SK-N-SH (cell line): ENCODE measurements around the gene JAZF1. TPM values are rescaled to one million over a fixed set of nuclear protein-coding genes. Genes with fewer than 3 reads are reported as not detected.

Experiments used
- CTCF ChIA-PET: fragments of 300-600, 350-600 bp; formaldehyde crosslinking; extraction: SDS; loops from one replicate; lab custom pipeline; 2021; lab: Yijun Ruan, JAX
- POLR2A ChIA-PET: fragments of 350-600 bp; sonication (Branson Sonifier 250); formaldehyde crosslinking; extraction: SDS; loops from one replicate; lab custom pipeline; 2020; ENCODE audit warnings: antibody characterized with exemption, inconsistent platforms; lab: Yijun Ruan, JAX
- DNase-seq: peaks from one replicate; pipeline ENCODE4 v3.0.0; 2012
- H2AFZ ChIP-seq: fragments of 200-600 bp; sonication (generic); 2 replicates; pipeline ENCODE4 v1.8.1; 2016; ENCODE audit warnings: antibody characterized with exemption, mild to moderate bottlenecking, low read depth
- H3F3A ChIP-seq: fragments of 200-600 bp; sonication (generic); replicated peaks from 2 replicates; pipeline ENCODE3; 2016; ENCODE audit warnings: antibody characterized with exemption, mild to moderate bottlenecking; ENCODE audit not compliant: insufficient read depth
- H3K27ac ChIP-seq, 2 experiments: fragments of 200-500 bp in 1 of 2; fragments of 200-600 bp in 1 of 2; sonication (Bioruptor generic) in 1 of 2; sonication (generic), shearing (Covaris generic) in 1 of 2; 2 replicates each; pipeline versions ENCODE4 v1.5.1 to v1.6.1; 2014 to 2016; ENCODE audit warnings: low read depth in 2 of 2, inconsistent platforms in 1 of 2, low read length in 1 of 2, mild to moderate bottlenecking in 1 of 2, mixed read lengths in 1 of 2
- H3K27me3 ChIP-seq: fragments of 200-600 bp; sonication (generic), shearing (Covaris generic); 2 replicates; pipeline ENCODE4 v1.6.1; 2016; ENCODE audit warnings: mixed run types; ENCODE audit not compliant: insufficient read depth
- H3K36me3 ChIP-seq, 2 experiments: fragments of 200-500 bp in 1 of 2; fragments of 200-600 bp in 1 of 2; sonication (Bioruptor generic) in 1 of 2; sonication (generic) in 1 of 2; replicated peaks in 1 of 2; 2 replicates each; pipeline versions ENCODE3 to v1.5.1; 2014 to 2016; ENCODE audit warnings: low read length in 1 of 2, mild to moderate bottlenecking in 1 of 2; ENCODE audit not compliant: insufficient read depth in 2 of 2, control insufficient read depth in 1 of 2
- H3K4me1 ChIP-seq, 2 experiments: fragments of 200-500 bp in 1 of 2; fragments of 200-600 bp in 1 of 2; sonication (Bioruptor generic) in 1 of 2; sonication (generic), shearing (Covaris generic) in 1 of 2; 2 replicates each; pipeline versions ENCODE4 v1.5.1 to v1.6.1; 2014 to 2016; ENCODE audit warnings: low read depth in 1 of 2, low read length in 1 of 2, mixed run types in 1 of 2; ENCODE audit not compliant: insufficient read depth in 2 of 2, control insufficient read depth in 1 of 2
- H3K4me2 ChIP-seq: fragments of 200-600 bp; sonication (generic), shearing (Covaris generic); 2 replicates; pipeline ENCODE4 v1.6.1; 2017; ENCODE audit warnings: mixed run types
- H3K4me3 ChIP-seq, 2 experiments: fragments of 200-500 bp in 1 of 2; fragments of 200-600 bp in 1 of 2; sonication (Bioruptor generic) in 1 of 2; sonication (generic), shearing (Covaris generic) in 1 of 2; 2 replicates each; pipeline versions ENCODE4 v1.5.1 to v1.8.1; 2014 to 2016; ENCODE audit warnings: low read depth in 2 of 2, inconsistent platforms in 1 of 2, low read length in 1 of 2, mild to moderate bottlenecking in 1 of 2, mixed read lengths in 1 of 2, moderate library complexity in 1 of 2
- H3K79me2 ChIP-seq: fragments of 200-600 bp; sonication (generic); 2 replicates; pipeline ENCODE4 v1.8.1; 2017; ENCODE audit warnings: mild to moderate bottlenecking; ENCODE audit not compliant: insufficient read depth
- H3K9ac ChIP-seq: fragments of 200-600 bp; sonication (generic); 2 replicates; pipeline ENCODE4 v1.6.1; 2017; ENCODE audit warnings: mixed run types
- H3K9me2 ChIP-seq: fragments of 200-600 bp; sonication (generic); 2 replicates; pipeline ENCODE4 v1.6.1; 2017; ENCODE audit warnings: mixed run types
- H3K9me3 ChIP-seq: fragments of 200-600 bp; sonication (generic); 2 replicates; pipeline ENCODE4 v1.6.1; 2017; ENCODE audit warnings: mixed run types, mild to moderate bottlenecking, moderate library complexity
- H4K20me1 ChIP-seq: fragments of 200-600 bp; sonication (generic); 2 replicates; pipeline ENCODE4 v1.6.1; 2017; ENCODE audit warnings: mild to moderate bottlenecking, mixed run types; ENCODE audit not compliant: insufficient read depth
- CHD2 ChIP-seq: fragments of 150-350 bp; IDR thresholded peaks from 2 replicates; pipeline ENCODE4 v1.6.1; 2018; ENCODE audit warnings: low read length; ENCODE audit not compliant: partially characterized antibody
- ELF1 ChIP-seq: IDR thresholded peaks from 2 replicates; pipeline ENCODE4 v1.4.0; 2012
- EP300 ChIP-seq, 2 experiments: IDR thresholded peaks; 2 replicates each; pipeline versions ENCODE4 v1.4.0 to v1.6.1; 2012; ENCODE audit warnings: borderline replicate concordance in 1 of 2, low read depth in 1 of 2, low read length in 1 of 2
- EZH2phosphoT487 ChIP-seq: fragments of 200-600 bp; sonication (generic); IDR thresholded peaks from 2 replicates; pipeline ENCODE4 v1.6.1; 2017; ENCODE audit warnings: low read depth, mixed run types, mild to moderate bottlenecking, antibody characterized with exemption, moderate library complexity, borderline replicate concordance
- FOXM1 ChIP-seq: IDR thresholded peaks from 2 replicates; pipeline ENCODE4 v1.4.0; 2012; ENCODE audit warnings: low read depth, mild to moderate bottlenecking
- GABPA ChIP-seq: IDR thresholded peaks from 2 replicates; pipeline ENCODE4 v1.4.0; 2012; ENCODE audit warnings: low read depth, mild to moderate bottlenecking
- JUND ChIP-seq: IDR thresholded peaks from 2 replicates; pipeline ENCODE4 v1.4.0; 2012
- MXI1 ChIP-seq: IDR thresholded peaks from 2 replicates; pipeline ENCODE4 v1.6.1; 2012; ENCODE audit warnings: mild to moderate bottlenecking, low read depth, low read length, improper control_type of control experiment
- NFIC ChIP-seq: IDR thresholded peaks from 2 replicates; pipeline ENCODE4 v1.4.0; 2012; ENCODE audit warnings: borderline replicate concordance
- NRF1 ChIP-seq: IDR thresholded peaks from 2 replicates; pipeline ENCODE4 v1.6.1; 2012; ENCODE audit warnings: low read depth, mild to moderate bottlenecking, low read length
- RAD21 ChIP-seq: IDR thresholded peaks from 2 replicates; pipeline ENCODE4 v1.6.1; 2012; ENCODE audit warnings: mild to moderate bottlenecking, low read length
- RCOR1 ChIP-seq: fragments of 150-350 bp; IDR thresholded peaks from 2 replicates; pipeline ENCODE4 v1.6.1; 2017; ENCODE audit warnings: antibody characterized with exemption, low read length
- RFX5 ChIP-seq: IDR thresholded peaks from 2 replicates; pipeline ENCODE4 v1.6.1; 2012; ENCODE audit warnings: mild to moderate bottlenecking, improper control_type of control experiment, low read length
- RXRA ChIP-seq: IDR thresholded peaks from 2 replicates; pipeline ENCODE4 v1.4.0; 2012; ENCODE audit warnings: low read depth, mild to moderate bottlenecking, borderline replicate concordance
- TCF12 ChIP-seq: IDR thresholded peaks from 2 replicates; pipeline ENCODE4 v1.4.0; 2012
- TEAD4 ChIP-seq: IDR thresholded peaks from 2 replicates; pipeline ENCODE4 v1.4.0; 2012; ENCODE audit warnings: mild to moderate bottlenecking, borderline replicate concordance; ENCODE audit not compliant: insufficient read depth
- WGBS: methylation state at CpG from one replicate; pipeline ENCODE4 v1.1.6; 2017; ENCODE audit warnings: low lambda C conversion rate; 5-methylcytosine and 5-hydroxymethylcytosine counted together
- polyA plus RNA-seq, 3 experiments: library from polyadenylated mRNA; depleted of rRNA; stranded (reverse); fragments of >200 nt; gene quantifications; 2 replicates each; pipeline ENCODE4 v1.2.3, GENCODE V29; 2012
- TF ChIP-seq, protein P1 (sequence below): IDR thresholded peaks from 2 replicates; pipeline ENCODE4; 2012
- TF ChIP-seq, protein P2 (sequence below): fragments of 150-350 bp; IDR thresholded peaks from 2 replicates; pipeline ENCODE4 v1.6.1; 2016; ENCODE audit warnings: mild to moderate bottlenecking, low read depth, low read length
- TF ChIP-seq, protein P3 (sequence below): fragments of 150-350 bp; IDR thresholded peaks from 2 replicates; pipeline ENCODE4 v1.6.1; 2017; ENCODE audit warnings: antibody characterized with exemption, low read length, low read depth, borderline replicate concordance
- TF ChIP-seq, protein P4 (sequence below): IDR thresholded peaks from 2 replicates; pipeline ENCODE4 v1.4.0; 2012; ENCODE audit warnings: low read depth
- TF ChIP-seq, protein P5 (sequence below): IDR thresholded peaks from 2 replicates; pipeline ENCODE4 v1.4.0; 2012; ENCODE audit warnings: low read depth, borderline replicate concordance

JAZF1 gene
- polyA plus RNA-seq, 1 of the 3 experiments (the other 2 are of a cell fraction) = 1.7 TPM

DNA sequence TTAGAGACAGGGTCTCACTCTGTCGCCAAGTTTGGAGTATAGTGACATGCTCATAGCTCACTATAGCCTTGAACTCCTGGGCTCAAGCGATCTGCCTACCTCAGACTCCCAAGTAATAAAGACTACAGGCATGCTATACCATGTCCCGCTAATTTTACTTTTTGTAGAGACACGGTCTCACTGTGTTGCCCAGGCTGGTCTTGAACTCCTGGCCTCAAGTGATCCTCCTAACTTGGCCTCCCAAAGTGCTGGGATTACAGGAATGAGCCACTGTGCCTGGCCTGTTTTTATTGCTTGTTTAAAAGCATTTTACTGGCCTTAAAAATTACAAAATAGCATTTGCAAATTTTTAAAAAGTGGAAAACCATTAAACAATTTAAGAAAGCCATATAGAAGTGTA lies 135.0 kb downstream of the JAZF1 start:
- H3K4me1 ChIP-seq = peaks cover 0 to 9% of the 10 kb centered on the region in 2 experiments; a peak in 1 of 4 replicates
- H3K36me3 ChIP-seq = no peaks in the 10 kb centered on the region
- H3K79me2 ChIP-seq = no peaks in the 10 kb centered on the region; the same call in 1 of the 2 replicates
- H3K9ac ChIP-seq = no peak overlapping the region
- no peak overlapping the region for H3K4me2 ChIP-seq
- POLR2A ChIA-PET = interaction anchor here (0.6 kb wide), 1 partner anchor 1158 kb away, joined by 5 read pairs; no protein-coding TSS in a partner anchor
- TF ChIP-seq RXRA (no peak), RFX5 (no peak), FOXM1 (no peak), RAD21 (no peak), MXI1 (no peak), EP300 (IDR thresholded peaks at IDR 0.05; ENCODE audit: borderline replicate concordance in 1 of 2, low read depth in 1 of 2, low read length in 1 of 2) (no peak), TCF12 (no peak), RCOR1 (no peak)
- TF ChIP-seq, protein P1, sequence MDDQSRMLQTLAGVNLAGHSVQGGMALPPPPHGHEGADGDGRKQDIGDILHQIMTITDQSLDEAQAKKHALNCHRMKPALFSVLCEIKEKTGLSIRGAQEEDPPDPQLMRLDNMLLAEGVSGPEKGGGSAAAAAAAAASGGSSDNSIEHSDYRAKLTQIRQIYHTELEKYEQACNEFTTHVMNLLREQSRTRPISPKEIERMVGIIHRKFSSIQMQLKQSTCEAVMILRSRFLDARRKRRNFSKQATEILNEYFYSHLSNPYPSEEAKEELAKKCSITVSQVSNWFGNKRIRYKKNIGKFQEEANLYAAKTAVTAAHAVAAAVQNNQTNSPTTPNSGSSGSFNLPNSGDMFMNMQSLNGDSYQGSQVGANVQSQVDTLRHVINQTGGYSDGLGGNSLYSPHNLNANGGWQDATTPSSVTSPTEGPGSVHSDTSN = no peak
- TF ChIP-seq, all 33 proteins: peak for 0
- H3K4me3 ChIP-seq = no peak overlapping the region
- no peak overlapping the region for H3K27ac ChIP-seq
- H3F3A ChIP-seq = peaks cover 20% of the 10 kb centered on the region
- 97% methylated on average over 4 of the region's 4 CpGs for WGBS
- H4K20me1 ChIP-seq = no peaks in the 10 kb centered on the region
- H3K9me3 ChIP-seq = no peaks in the 10 kb centered on the region
- no peak for DNase-seq
- no peaks in the 10 kb centered on the region for H3K9me2 ChIP-seq
- H2AFZ ChIP-seq = no peak overlapping the region
- CTCF ChIA-PET = interaction anchor here (1.0 to 3.7 kb wide), 4 partner anchors 16 to 32 kb away, joined by 3 to 25 read pairs (median 6); no protein-coding TSS in a partner anchor
- no peaks in the 10 kb centered on the region for H3K27me3 ChIP-seq

- Histone ChIP-seq H3K27ac (no peak overlapping the region), H3K79me2 (peaks cover 8% of the 10 kb centered on the region; the same call in 1 of the 2 replicates), H3K9me2 (no peaks in the 10 kb centered on the region), H3F3A (peaks cover 21% of the 10 kb centered on the region), H3K9me3 (no peaks in the 10 kb centered on the region), H3K4me1 (peaks cover 0 to 15% of the 10 kb centered on the region in 2 experiments; a peak in 2 of 4 replicates), H3K4me3 (no peak overlapping the region), H3K4me2 (no peak overlapping the region), H2AFZ (no peak overlapping the region), H3K9ac (no peak overlapping the region), H3K36me3 (no peaks in the 10 kb centered on the region), H4K20me1 (no peaks in the 10 kb centered on the region), H3K27me3 (no peaks in the 10 kb centered on the region)
- CTCF ChIA-PET = interaction anchor here (0.8 to 3.7 kb wide), 6 partner anchors 16 to 52 kb away, joined by 3 to 25 read pairs (median 5); no protein-coding TSS in a partner anchor
- TF ChIP-seq MXI1 = no peak
- no peak for TF ChIP-seq RAD21
- TF ChIP-seq EP300 (IDR thresholded peaks at IDR 0.05; ENCODE audit: borderline replicate concordance in 1 of 2, low read depth in 1 of 2, low read length in 1 of 2) = no peak
- no peak for TF ChIP-seq CHD2
- no peak for TF ChIP-seq NFIC
- TF ChIP-seq, protein P2, sequence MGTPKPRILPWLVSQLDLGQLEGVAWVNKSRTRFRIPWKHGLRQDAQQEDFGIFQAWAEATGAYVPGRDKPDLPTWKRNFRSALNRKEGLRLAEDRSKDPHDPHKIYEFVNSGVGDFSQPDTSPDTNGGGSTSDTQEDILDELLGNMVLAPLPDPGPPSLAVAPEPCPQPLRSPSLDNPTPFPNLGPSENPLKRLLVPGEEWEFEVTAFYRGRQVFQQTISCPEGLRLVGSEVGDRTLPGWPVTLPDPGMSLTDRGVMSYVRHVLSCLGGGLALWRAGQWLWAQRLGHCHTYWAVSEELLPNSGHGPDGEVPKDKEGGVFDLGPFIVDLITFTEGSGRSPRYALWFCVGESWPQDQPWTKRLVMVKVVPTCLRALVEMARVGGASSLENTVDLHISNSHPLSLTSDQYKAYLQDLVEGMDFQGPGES = no peak
- TF ChIP-seq GABPA = no peak
- TF ChIP-seq, protein P3, sequence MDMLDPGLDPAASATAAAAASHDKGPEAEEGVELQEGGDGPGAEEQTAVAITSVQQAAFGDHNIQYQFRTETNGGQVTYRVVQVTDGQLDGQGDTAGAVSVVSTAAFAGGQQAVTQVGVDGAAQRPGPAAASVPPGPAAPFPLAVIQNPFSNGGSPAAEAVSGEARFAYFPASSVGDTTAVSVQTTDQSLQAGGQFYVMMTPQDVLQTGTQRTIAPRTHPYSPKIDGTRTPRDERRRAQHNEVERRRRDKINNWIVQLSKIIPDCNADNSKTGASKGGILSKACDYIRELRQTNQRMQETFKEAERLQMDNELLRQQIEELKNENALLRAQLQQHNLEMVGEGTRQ = no peak
- no peak for TF ChIP-seq TEAD4
- TF ChIP-seq RFX5 = no peak
- TF ChIP-seq, protein P4, sequence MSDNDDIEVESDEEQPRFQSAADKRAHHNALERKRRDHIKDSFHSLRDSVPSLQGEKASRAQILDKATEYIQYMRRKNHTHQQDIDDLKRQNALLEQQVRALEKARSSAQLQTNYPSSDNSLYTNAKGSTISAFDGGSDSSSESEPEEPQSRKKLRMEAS = no peak
- TF ChIP-seq NRF1 = no peak
- no peak for TF ChIP-seq JUND
- no peak for TF ChIP-seq ELF1
- TF ChIP-seq, protein P5, sequence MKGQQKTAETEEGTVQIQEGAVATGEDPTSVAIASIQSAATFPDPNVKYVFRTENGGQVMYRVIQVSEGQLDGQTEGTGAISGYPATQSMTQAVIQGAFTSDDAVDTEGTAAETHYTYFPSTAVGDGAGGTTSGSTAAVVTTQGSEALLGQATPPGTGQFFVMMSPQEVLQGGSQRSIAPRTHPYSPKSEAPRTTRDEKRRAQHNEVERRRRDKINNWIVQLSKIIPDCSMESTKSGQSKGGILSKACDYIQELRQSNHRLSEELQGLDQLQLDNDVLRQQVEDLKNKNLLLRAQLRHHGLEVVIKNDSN = no peak
- TF ChIP-seq EZH2phosphoT487 = no peak
- TF ChIP-seq, all 33 proteins: peak for 0
- no peak for DNase-seq
- POLR2A ChIA-PET = no interaction called here
Observed at GRCh38 chr7:28044825-28045224, 135.8 kb downstream of the JAZF1 start.
